Measurements from ENCODE around the gene NUDCD3.

NUDCD3 gene

DNA sequence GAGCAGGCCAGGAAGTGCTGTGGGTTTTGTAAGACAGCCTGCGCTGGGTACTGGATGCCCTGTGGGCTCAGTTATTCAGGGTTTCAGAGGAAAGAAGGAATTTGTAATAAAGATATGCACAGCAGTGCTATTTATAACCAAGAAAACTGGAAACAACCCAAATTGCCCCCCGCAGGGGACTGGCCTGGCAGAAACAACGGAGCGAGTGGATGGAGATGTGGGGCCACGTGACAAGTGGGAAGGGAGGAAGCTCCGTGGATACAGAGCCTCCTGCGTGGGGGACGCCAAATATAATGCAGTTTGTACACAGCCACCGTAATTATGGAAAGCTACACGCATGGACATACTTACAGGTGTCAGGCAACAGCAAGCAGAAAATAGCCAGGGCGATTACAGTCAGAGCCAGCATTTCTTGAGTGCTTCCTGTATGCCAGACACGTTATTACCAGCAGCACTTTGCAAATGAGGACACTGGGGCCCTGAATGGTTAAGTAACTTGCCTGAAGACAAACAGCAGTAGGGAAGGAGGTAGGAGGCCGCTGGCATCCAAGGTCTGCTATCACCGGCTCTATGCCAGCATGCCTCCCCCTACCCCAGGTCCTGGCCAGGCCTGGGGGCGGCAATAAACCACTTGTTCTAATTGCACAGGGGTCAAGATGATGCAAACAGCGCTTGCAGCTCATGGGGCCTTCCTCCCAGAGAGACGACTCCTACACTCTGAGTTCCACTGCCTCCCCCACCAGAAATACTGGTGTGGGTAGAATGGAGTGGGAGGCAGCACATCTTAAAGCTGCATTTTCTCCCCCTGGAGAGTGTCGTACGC, 156.3 kb downstream of the NUDCD3 start:
- intact Hi-C loops (cut with DNase I; ENCODE audit: low total_unique reads) = no loop called here

DNA sequence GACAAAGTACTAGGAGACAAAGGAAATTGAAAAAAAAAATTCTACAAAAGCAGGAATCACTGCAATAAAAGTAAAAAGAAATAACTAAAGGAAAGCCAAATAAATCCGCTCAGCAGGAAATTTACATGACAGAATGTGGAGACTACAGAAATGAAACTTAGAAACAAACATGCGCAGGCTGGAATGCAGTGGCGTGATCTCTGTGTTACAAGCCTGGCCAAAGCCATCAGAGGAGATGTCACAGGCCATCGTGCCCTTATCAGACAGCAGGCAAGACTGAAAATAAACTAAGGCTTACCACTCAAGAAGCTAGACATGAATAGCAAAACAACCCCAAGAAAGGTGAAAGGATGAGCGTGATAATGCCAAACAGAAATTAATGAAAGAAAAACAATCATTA, 158.8 kb downstream of the NUDCD3 start:
- H3K4me1 ChIP-seq = peaks cover 0 to 11% (median 5%) of the 10 kb centered on the region in 4 donors
- H3K27ac ChIP-seq = no peak overlapping the region
- peaks cover 0 to 6% of the 10 kb centered on the region in 2 donors for H3K27me3 ChIP-seq
- no peaks in the 10 kb centered on the region for H3K36me3 ChIP-seq
- no peak for DNase-seq
- TF ChIP-seq, protein P1, sequence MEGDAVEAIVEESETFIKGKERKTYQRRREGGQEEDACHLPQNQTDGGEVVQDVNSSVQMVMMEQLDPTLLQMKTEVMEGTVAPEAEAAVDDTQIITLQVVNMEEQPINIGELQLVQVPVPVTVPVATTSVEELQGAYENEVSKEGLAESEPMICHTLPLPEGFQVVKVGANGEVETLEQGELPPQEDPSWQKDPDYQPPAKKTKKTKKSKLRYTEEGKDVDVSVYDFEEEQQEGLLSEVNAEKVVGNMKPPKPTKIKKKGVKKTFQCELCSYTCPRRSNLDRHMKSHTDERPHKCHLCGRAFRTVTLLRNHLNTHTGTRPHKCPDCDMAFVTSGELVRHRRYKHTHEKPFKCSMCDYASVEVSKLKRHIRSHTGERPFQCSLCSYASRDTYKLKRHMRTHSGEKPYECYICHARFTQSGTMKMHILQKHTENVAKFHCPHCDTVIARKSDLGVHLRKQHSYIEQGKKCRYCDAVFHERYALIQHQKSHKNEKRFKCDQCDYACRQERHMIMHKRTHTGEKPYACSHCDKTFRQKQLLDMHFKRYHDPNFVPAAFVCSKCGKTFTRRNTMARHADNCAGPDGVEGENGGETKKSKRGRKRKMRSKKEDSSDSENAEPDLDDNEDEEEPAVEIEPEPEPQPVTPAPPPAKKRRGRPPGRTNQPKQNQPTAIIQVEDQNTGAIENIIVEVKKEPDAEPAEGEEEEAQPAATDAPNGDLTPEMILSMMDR (IDR thresholded peaks at IDR 0.05) = no peak
- intact Hi-C loops (cut with DNase I; ENCODE audit: low total_unique reads) = no loop called here
- peaks cover 0 to 3% (median 0%) of the 10 kb centered on the region in 3 donors for H3K9me3 ChIP-seq
- H3K4me3 ChIP-seq = no peak overlapping the region

More for the DNA sequence above, 156.3 kb downstream of the NUDCD3 start:
- TF ChIP-seq, protein P1 (IDR thresholded peaks at IDR 0.05) = no peak
- Histone ChIP-seq H3K27me3 (no peaks in the 10 kb centered on the region), H3K36me3 (no peaks in the 10 kb centered on the region), H3K9me3 (peaks cover 0 to 5% (median 0%) of the 10 kb centered on the region in 3 donors), H3K4me3 (no peak overlapping the region), H3K4me1 (peaks cover 0 to 11% (median 5%) of the 10 kb centered on the region in 4 donors), H3K27ac (no peak overlapping the region)
- no peak for DNase-seq

DNA sequence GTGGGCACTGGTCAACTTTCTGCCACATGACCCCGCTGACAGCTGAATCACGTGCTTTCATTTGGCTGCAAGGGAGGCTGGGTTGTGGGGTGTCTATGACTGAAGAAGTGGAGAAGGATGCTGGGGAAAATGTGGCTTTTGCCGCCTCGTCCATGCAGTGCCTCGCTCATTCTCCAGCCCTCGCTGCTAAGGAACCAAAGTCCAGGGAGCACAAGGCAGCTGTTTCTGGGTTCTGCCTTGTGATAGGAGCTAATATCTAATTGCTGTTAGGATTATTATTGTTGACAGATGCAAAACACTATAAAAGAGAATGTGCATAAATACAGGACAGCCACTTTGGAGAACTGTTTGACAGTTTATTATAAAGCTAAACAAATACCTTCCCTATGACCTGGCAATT, 160.1 kb downstream of the NUDCD3 start:
- intact Hi-C loops (cut with DNase I; ENCODE audit: low total_unique reads) = no loop called here
- TF ChIP-seq, protein P1 (IDR thresholded peaks at IDR 0.05) = no peak
- Histone ChIP-seq H3K4me3 (no peak overlapping the region), H3K36me3 (no peaks in the 10 kb centered on the region), H3K4me1 (peaks cover 0 to 17% (median 6%) of the 10 kb centered on the region in 4 donors), H3K9me3 (no peaks in the 10 kb centered on the region), H3K27ac (no peak overlapping the region), H3K27me3 (peaks cover 0 to 18% of the 10 kb centered on the region in 2 donors)
- peak in 1 of 2 donors; percentile 25 for DNase-seq

DNA sequence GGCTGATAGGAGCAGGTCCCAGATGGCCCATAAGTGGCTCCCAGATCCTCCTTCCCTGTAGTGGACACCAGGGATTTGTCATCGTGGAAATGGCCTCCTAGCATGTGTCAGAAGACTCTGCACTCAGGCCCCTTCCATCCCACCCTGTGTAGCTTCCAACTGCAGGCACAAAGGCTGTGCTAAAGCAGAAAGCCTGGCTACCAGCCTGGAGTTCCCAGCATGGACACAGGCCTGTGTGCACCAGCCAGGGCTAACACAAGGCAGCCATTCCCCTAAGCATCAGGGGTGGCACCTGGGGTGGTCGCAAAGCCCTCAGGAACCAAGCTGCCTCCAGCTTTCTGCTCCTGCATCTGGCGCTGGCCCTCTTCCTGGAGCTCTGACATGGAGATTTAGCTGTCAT, 160.6 kb downstream of the NUDCD3 start:
- intact Hi-C loops (cut with DNase I; ENCODE audit: low total_unique reads) = no loop called here
- DNase-seq = peak in 1 of 2 donors; percentile 53

More for the DNA sequence above, 160.6 kb downstream of the NUDCD3 start:
- H3K27me3 ChIP-seq = peaks cover 0 to 18% of the 10 kb centered on the region in 2 donors
- no peak overlapping the region for H3K4me3 ChIP-seq
- peaks cover 0 to 17% (median 7%) of the 10 kb centered on the region in 4 donors for H3K4me1 ChIP-seq
- H3K36me3 ChIP-seq = no peaks in the 10 kb centered on the region
- no peaks in the 10 kb centered on the region for H3K9me3 ChIP-seq
- H3K27ac ChIP-seq = no peak overlapping the region
- TF ChIP-seq, protein P1 (IDR thresholded peaks at IDR 0.05) = no peak

Measured in tibial artery (tissue), 4 donors.